NCI-H1092 treated with DMSO at 0.1 percent for 48 hours (cell line): Measurements from ENCODE around the gene TMEM163.

ENCODE experiments used
- DNase-seq: peaks from one replicate; lab custom pipeline; 2025; lab: John Stamatoyannopoulos, UW

TMEM163 gene

DNA sequence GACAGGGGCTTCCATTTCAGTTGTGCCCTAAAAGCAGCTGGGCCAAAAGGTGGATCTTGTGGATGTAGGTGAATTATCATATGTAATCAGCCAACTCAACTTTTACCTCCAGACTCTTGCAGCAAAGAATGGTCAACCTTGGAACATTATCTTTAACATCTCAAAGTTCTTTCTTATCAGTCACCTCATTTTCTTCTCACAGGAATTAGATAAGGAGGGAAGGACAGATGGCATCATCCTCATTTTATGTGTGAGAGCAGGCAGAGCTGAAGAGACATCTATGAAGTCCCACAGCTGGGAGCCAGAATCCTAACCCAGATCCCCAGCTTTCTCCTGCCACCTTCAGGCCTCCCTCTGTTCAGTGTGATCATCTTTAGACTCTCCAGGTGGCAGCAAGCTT, 282.9 kb downstream of the TMEM163 start:
- no peak for DNase-seq

DNA sequence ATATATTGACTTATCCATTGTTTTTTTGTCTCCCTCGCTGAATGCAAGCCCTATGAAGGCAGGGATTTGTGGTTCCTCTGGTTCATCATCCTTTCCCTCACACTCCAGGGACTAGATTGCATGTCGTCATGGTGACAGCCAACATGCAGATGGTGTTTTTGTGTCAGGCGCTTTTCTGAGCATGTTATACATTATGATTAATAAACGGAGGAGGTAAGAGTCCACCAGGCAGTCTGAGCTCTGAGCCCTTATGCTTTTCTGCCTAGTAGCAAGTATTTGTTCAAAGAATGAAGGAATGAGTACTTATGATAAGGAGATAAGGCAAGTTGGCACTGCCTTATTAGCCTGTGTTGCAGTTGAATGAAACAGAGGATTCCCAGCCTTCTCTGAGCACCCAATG, 283.3 kb downstream of the TMEM163 start:
- DNase-seq, result no peak

GRCh38 chr2:134433979-134434378, 284.8 kb downstream of the TMEM163 start:
- DNase-seq, result no peak

DNA sequence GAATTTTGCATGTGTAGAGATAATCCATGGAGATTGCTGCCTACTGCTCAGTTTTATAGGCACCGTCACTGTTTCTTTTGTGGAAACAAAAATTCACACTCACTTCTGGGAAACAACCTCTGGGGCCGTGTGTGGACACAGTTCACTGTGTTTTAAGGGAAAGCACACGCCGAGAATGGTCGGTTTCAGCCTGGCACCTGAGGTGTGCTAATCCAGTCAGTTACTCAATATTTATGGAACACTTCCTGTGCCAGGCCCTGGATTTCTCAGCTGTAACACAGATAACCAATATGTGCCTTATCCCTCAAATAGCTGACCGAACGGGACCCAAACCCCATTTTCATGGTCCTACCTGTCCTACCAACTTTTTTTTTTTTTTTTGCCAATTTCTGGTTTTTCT, 285.3 kb downstream of the TMEM163 start:
- no peak for DNase-seq

GRCh38 chr2:134432435-134432883, 286.3 kb downstream of the TMEM163 start:
- DNase-seq, result no peak

GRCh38 chr2:134431838-134432434, 286.9 kb downstream of the TMEM163 start:
- no peak for DNase-seq

- DNase-seq, result no peak
Measured at GRCh38 chr2:134429886-134430285, 288.9 kb downstream of the TMEM163 start.

DNA sequence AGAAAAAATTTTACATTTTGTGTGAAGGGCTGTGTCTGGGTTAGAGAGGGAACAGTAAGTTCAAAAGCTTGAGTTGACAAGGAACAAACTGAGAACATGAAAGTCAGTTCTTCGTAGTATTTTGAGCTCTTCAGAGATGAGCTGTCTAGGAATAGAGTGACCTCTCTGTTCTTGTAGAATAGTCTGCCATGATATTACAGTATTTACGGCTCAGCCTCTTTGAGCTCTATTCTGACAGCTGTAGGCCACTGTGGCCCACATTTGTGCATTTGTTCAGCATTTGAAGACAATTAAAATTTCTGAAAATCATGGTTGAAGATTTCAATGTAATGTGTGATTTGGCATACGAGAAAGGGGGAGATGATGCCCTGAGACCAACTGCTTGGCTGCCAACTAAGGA, 292.1 kb downstream of the TMEM163 start:
- no peak for DNase-seq

DNA sequence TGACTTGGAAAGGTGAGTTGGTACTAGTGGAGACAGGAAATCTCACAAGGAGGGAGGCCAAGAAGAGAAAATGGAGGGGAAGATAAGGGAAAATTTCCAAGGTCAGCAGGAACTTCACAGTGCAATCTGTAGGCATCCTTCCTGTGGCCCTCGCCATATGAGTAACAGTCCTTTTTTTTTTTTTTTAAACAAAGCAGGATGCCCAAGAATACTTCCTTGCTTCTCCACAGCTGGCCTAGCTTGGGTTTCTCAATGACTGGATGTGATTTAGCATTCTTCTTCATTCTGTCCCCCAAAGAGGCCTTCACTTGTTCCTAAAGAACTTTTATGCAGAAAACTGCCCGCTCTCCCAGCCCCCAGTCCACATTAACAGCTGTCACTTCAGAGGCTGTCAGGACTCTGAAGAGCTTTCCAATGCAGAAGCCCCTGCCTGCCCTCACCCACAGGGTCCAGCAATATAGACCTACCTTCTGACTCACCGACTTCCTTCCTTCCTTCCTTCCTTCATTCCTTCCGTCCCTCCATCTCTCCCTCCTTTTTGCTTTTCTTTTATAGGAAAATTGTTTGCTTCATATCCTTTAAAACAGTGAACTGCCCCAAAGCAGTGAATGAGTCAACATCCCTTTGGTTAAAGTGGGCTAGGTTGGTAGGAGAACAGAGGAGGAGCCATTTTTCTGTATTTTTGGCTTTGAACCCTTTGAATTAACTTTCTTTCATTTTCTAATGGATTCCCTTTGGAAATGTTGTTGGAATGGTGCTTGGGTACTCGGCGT, 292.9 kb downstream of the TMEM163 start:
- DNase-seq, result no peak

DNA sequence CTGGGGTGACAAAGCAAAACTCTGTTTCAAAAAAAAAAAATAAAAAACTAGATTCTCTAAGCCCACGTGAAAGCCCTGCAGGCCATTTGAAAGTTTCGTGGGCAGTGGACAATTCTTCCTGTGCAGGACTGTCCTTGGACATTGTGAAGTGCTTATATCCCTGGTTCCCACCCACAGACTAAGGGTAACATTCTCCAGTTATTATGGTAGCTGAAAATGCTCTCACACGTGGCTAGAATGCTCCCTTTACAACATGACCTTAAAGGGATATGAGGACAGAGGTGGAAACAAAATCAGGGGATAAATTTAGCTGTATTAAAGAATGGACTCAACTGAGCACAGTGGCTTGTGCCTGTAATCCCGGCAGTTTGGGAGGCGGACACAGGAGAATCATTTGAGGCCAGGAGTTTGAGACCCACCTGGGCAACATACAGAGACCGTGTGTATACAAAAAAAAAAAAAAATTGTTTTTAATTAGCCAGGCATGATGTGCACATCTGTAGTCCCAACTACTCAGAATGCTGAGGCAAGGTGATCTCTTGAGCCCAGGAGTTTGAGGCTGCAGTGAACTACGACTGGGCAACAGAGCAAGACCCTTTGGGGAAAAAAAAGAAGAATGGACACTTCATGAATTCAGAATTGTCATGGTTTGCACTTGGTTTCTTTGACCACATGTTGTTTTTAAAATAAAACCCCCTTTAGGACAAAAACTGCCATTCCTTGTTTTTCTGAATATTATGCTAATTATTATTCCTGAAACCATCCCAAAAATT, 297.1 kb downstream of the TMEM163 start:
- no peak for DNase-seq

DNA sequence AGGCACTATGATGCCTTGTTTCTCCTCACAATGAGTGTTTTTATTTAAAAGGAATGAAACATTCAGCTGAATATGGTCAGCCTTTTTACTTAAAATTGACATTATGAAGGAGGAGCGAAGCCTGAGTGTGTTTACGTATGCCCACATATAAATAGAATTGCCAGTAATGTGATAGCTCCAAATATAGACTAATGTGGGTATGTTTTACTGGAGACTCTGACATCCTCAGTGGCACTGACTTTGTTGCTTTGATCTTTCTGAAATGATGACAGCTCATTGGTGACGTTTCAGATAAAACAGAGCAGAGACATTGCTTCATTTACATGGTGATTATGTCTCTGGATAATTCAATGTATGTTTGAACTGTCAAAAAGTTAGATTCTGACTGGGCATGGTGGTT, 297.9 kb downstream of the TMEM163 start:
- DNase-seq, result no peak

- DNase-seq, result peak; percentile 52
Measured at GRCh38 chr2:134420259-134420658, 298.5 kb downstream of the TMEM163 start.

DNA sequence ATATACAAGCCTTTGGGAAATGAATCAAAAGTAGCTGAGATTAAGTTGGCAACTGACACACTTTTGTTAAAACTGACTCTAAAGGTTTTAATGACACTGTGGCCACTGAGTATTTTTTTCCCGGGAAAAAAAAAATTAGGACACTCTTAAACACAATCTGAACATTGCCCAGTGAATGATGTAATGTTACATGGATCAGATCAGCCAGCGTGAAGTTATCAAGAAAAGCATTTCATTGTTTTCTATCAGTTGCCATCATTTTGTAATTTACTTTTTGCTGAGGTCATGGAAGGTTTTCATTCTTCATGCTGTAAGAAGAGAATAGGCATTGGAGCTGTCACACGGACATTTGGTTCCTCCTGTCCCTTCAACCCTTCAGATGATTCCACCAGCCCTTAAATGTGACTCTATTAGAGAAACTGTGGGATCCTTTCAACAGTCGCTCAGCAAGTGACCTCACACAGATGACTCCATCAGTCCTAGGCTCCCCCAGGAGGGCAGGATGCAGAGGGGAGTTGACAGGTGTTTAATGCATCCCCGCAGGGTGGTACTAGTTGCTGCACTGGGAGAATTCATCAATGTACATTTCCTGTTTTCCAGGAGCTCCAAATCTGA, 300.7 kb downstream of the TMEM163 start:
- DNase-seq, result no peak

DNA sequence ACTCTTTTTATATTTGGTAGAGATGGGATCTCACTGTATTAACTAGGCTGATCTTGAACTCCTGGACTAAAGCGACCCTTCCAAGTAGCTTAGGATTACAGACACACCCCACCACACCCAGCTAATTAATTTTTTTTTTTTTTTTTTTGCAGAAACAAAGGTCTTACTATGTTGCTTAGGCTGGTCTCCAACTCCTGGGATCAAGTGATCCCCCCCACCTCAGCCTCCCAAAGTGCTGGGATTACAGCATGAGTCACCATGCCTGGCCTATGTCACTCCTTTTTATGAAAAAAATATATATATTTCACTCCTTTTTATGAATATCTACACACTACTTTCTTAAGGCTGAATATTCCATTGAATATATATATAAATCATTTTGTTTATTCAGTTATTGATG, 302.2 kb downstream of the TMEM163 start:
- DNase-seq, result no peak

GRCh38 chr2:134416018-134416417, 302.8 kb downstream of the TMEM163 start:
- no peak for DNase-seq

- DNase-seq, result no peak
Measured at GRCh38 chr2:134413912-134414311, 304.9 kb downstream of the TMEM163 start.

GRCh38 chr2:134413430-134413829, 305.4 kb downstream of the TMEM163 start:
- DNase-seq, result no peak

DNA sequence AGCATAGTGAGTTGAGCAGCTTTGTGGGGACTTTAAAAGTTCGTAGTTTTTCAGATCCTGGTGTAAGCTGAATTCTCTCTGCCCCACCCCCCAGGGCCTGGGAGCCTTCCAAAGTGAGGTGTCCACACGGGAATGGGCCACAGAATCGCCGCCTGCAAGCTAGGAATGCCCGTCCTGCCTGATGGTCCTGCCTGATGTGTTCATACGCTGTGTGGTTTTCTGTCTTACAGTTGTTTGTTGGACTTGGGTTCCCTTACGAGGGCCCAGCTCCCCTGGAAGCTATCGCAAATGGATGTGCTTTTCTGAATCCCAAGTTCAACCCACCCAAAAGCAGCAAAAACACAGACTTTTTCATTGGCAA, 306.2 kb downstream of the TMEM163 start:
- no peak for DNase-seq

- DNase-seq, result peak; percentile 78
Measured at GRCh38 chr2:134411828-134412638, 306.8 kb downstream of the TMEM163 start.

GRCh38 chr2:134411279-134411827, 307.4 kb downstream of the TMEM163 start:
- peak; percentile 75 for DNase-seq

DNA sequence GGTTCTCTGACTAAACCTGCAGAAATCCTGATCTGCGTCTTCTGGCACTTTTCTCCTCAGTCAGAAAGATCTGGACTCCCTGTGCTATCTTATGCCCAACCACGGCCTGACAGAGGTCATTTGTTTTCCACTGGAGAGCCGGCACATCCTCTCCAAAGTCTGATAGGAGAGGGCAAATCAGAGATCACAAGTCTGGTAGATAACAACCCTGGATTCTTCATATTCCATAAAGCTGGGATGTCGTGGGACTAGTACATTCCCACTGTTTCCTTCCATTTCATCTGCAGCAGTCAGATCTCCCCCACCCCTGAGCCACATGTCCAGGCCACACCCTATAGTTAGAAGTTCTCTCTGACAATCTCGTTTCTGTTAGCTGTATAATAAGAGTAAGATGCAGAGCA, 308.0 kb downstream of the TMEM163 start:
- no peak for DNase-seq
